ENCODE data around the gene NEIL3. TPM values are rescaled to one million over a fixed set of nuclear protein-coding genes. Genes with fewer than 3 reads are reported as not detected.

The NEIL3 gene
- total and polyA plus RNA-seq, 3 donors from 2014 or later = 2.0 to 2.7 (median 2.0) TPM

GRCh38 chr4:177288335-177288734 lies 21.3 kb upstream of the NEIL3 start:
- Histone ChIP-seq H3K36me3 (ENCODE audit: low read depth, missing control alignments) (no peaks in the 10 kb centered on the region), H3K9me3 (no peaks in the 10 kb centered on the region), H3K27ac (no peak overlapping the region), H3K4me1 (no peaks in the 10 kb centered on the region), H3K4me3 (no peak overlapping the region), H3K27me3 (no peaks in the 10 kb centered on the region)
- DNase-seq = no peak
- WGBS, 2 donors = 97 to 98% methylated on average over 1 of the region's 1 CpG
- intact Hi-C loops (cut with DNase I; ENCODE audit: low total_unique reads) = no loop called here
- TF ChIP-seq CTCF (IDR thresholded peaks at IDR 0.05) (no peak), POLR2A (IDR thresholded peaks at IDR 0.05) (no peak)

- 77 to 83% methylated on average over 6 of the region's 6 CpGs for WGBS, 2 donors
- no peak for DNase-seq
- H3K27ac ChIP-seq = no peak overlapping the region
- no peak overlapping the region for H3K4me3 ChIP-seq
- H3K9me3 ChIP-seq = no peaks in the 10 kb centered on the region
- TF ChIP-seq CTCF (IDR thresholded peaks at IDR 0.05) (no peak), POLR2A (IDR thresholded peaks at IDR 0.05) (no peak)
- no peaks in the 10 kb centered on the region for H3K27me3 ChIP-seq
- H3K36me3 ChIP-seq (ENCODE audit: low read depth, missing control alignments) = no peaks in the 10 kb centered on the region
- H3K4me1 ChIP-seq = no peaks in the 10 kb centered on the region
- intact Hi-C loops (cut with DNase I; ENCODE audit: low total_unique reads) = no loop called here
Measured at GRCh38 chr4:177290780-177291179, 18.9 kb upstream of the NEIL3 start.

GRCh38 chr4:177292171-177292570 lies 17.5 kb upstream of the NEIL3 start:
- no peaks in the 10 kb centered on the region for H3K4me1 ChIP-seq
- H3K36me3 ChIP-seq (ENCODE audit: low read depth, missing control alignments) = no peaks in the 10 kb centered on the region
- no peaks in the 10 kb centered on the region for H3K27me3 ChIP-seq
- 96% methylated on average over 2 of the region's 2 CpGs for WGBS, 2 donors
- no peak overlapping the region for H3K4me3 ChIP-seq
- intact Hi-C loops (cut with DNase I; ENCODE audit: low total_unique reads) = no loop called here
- H3K9me3 ChIP-seq = no peaks in the 10 kb centered on the region
- DNase-seq = no peak
- no peak overlapping the region for H3K27ac ChIP-seq
- TF ChIP-seq POLR2A (IDR thresholded peaks at IDR 0.05) (no peak), CTCF (IDR thresholded peaks at IDR 0.05) (no peak)

DNA sequence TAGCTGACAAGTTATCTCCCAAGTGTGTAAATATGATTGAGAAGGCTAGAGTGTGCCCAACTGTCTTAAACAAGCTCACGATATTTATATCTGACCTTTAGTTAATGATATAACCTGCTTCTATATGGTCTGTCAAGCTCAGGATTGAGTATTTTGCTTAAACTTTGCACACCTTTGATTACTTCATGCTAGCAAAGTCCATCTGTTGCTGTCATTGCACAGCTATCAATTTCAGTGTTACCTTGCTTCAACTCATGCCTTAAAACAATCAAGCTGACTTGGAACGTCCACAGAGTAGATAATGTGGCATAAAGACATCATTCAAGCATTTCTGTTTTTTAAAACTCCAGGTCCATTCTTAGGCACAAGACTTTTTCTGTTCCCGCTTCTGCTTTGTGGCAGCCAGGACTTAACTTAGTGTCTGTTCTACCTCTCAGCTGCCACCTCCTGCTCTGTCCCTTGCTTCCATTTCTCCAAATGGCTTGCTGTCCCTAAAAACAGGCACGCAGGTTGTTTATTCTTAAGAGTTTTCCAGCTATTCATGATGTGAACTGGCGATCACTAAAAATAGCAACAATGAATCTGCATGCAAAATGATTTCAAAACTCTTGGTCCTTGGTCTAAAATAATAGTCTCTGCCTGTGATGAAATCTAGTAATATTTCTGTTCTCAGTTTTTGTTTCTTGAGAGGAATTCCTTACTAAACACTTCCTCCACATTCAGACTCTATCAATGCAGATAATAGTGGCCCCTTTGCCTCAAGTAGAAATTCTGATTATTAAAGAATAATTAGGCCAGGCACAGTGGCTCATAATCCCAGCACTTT lies 16.3 kb upstream of the NEIL3 start:
- intact Hi-C loops (cut with DNase I; ENCODE audit: low total_unique reads) = no loop called here
- Histone ChIP-seq H3K4me3 (no peak overlapping the region), H3K9me3 (no peaks in the 10 kb centered on the region), H3K27me3 (no peaks in the 10 kb centered on the region), H3K4me1 (no peaks in the 10 kb centered on the region), H3K36me3 (ENCODE audit: low read depth, missing control alignments) (no peaks in the 10 kb centered on the region), H3K27ac (no peak overlapping the region)
- TF ChIP-seq CTCF (IDR thresholded peaks at IDR 0.05) = no peak
- TF ChIP-seq POLR2A (IDR thresholded peaks at IDR 0.05) = no peak
- WGBS, 2 donors = 57 to 72% methylated on average over 5 of the region's 5 CpGs
- no peak for DNase-seq

Data from testis (tissue), 3 donors.